NCI-H1105 treated with DMSO at 0.1 percent for 48 hours (cell line): Measurements from ENCODE around the gene OSM.
A peak's percentile ranks its signal among the peaks of the same experiment; 100 is the strongest.

Experiments
- DNase-seq: peaks from one replicate; lab custom pipeline; 2025; lab: John Stamatoyannopoulos, UW

The OSM gene

GRCh38 chr22:30262917-30263741, 3.5 kb downstream of the OSM start:
- peak; percentile 51 for DNase-seq

- no peak for DNase-seq
Measured at GRCh38 chr22:30262112-30262511, 4.5 kb downstream of the OSM start.

- no peak for DNase-seq
Measured at GRCh38 chr22:30261134-30261533, 5.5 kb downstream of the OSM start.

- DNase-seq, result no peak
Measured at GRCh38 chr22:30260682-30261081, 6.0 kb downstream of the OSM start.

- no peak for DNase-seq
Measured at GRCh38 chr22:30260276-30260675, 6.4 kb downstream of the OSM start.

GRCh38 chr22:30254314-30254713, 12.3 kb downstream of the OSM start:
- DNase-seq, result no peak

- DNase-seq, result peak; percentile 43
Measured at GRCh38 chr22:30253205-30253852, 13.3 kb downstream of the OSM start.

GRCh38 chr22:30252411-30253204, 14.0 kb downstream of the OSM start:
- no peak for DNase-seq

- peak; percentile 4 for DNase-seq
Measured at GRCh38 chr22:30251711-30252110, 14.9 kb downstream of the OSM start.

GRCh38 chr22:30250661-30251267, 15.9 kb downstream of the OSM start:
- DNase-seq, result no peak

- no peak for DNase-seq
Measured at GRCh38 chr22:30250039-30250565, 16.5 kb downstream of the OSM start.

GRCh38 chr22:30249049-30250038, 17.3 kb downstream of the OSM start:
- no peak for DNase-seq

GRCh38 chr22:30248484-30248883, 18.2 kb downstream of the OSM start:
- DNase-seq, result no peak

- DNase-seq, result no peak
Measured at GRCh38 chr22:30247974-30248373, 18.7 kb downstream of the OSM start.

GRCh38 chr22:30247561-30247960, 19.1 kb downstream of the OSM start:
- no peak for DNase-seq

GRCh38 chr22:30246814-30247376, 19.8 kb downstream of the OSM start:
- no peak for DNase-seq

GRCh38 chr22:30245985-30246813, 20.5 kb downstream of the OSM start, which contains the start of gene LIF:
LIF (minus strand) TSS chr22:30246759; CDS start chr22:30246695, 64 bp downstream.
- peak; percentile 5 for DNase-seq

GRCh38 chr22:30245181-30245984, 21.3 kb downstream of the OSM start:
- DNase-seq, result no peak

GRCh38 chr22:30244641-30245040, 22.0 kb downstream of the OSM start:
- DNase-seq, result no peak
